Bronchial epithelial cell (primary cell): Measurements from ENCODE around the gene WNK2. TPM values are rescaled to one million over a fixed set of nuclear protein-coding genes. Genes with fewer than 3 reads are reported as not detected.
"Not testable (repeated sequence)": the region's sequence is repeated elsewhere in the genome, so short reads cannot be mapped to it uniquely, and the experiment has no call there.

Source experiments
- DNase-seq: peaks from one replicate; pipeline ENCODE4 v3.0.0-alpha.2; 2010; ENCODE audit warnings: low read depth
- FAIRE-seq: peaks from 2 replicates; lab custom pipeline; 2011; peaks lifted over from hg19 to GRCh38; lab: Jason Lieb, UNC
- H3K27me3 ChIP-seq: 2 replicates; pipeline ENCODE4 v1.5.1; 2011; ENCODE audit warnings: low read length; ENCODE audit not compliant: control insufficient read depth, insufficient read depth
- H3K36me3 ChIP-seq: 2 replicates; pipeline ENCODE4 v1.5.1; 2011; ENCODE audit warnings: low read length; ENCODE audit not compliant: control insufficient read depth, insufficient read depth
- H3K4me3 ChIP-seq: 2 replicates; pipeline ENCODE4 v1.5.1; 2011; ENCODE audit warnings: mild to moderate bottlenecking, low read depth, low read length, control low read depth
- total RNA-seq: library from RNA; depleted of rRNA; stranded (reverse); fragments of >200 nt; gene quantifications from 2 replicates; pipeline ENCODE4 v1.2.1, GENCODE V29; 2014
- TF ChIP-seq, protein P1 (sequence below): IDR thresholded peaks from 2 replicates; pipeline ENCODE4 v1.5.1; 2011; ENCODE audit warnings: mild to moderate bottlenecking, moderate library complexity, low read length, control low read depth, inconsistent platforms; ENCODE audit not compliant: insufficient read depth, severe bottlenecking

Gene WNK2
- total RNA-seq, 1 donor from 2014 or later = under 0.01 TPM

DNA sequence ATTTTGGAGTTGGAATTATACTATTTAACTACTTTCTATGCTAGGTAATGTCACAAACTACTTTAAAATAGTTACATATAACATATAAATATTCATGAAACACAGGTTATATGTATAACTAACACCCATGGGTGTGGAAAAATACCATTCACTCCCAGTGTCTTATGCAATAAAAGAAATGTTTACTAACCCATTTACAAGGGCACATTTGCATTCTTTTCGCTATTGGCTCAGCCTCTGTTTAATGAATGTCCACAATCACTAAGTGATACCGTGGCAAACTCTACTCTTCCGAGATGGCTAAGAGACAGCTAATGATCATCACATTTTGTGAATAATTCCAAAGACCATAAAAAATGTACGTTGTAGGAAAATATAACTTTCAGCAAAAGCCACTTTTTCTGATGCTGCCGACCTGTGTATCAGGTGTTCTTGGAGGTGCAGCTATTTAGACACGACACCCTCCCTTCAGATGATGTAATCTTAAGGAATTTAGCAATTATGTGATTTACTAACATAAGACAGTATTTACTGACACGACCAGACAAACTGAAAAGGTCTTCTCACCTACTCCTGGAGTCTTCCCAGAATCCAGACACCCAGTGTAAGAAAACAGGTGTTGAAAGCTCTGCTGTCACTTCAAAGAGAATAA, 145.8 kb downstream of the WNK2 start:
- TF ChIP-seq, protein P1, sequence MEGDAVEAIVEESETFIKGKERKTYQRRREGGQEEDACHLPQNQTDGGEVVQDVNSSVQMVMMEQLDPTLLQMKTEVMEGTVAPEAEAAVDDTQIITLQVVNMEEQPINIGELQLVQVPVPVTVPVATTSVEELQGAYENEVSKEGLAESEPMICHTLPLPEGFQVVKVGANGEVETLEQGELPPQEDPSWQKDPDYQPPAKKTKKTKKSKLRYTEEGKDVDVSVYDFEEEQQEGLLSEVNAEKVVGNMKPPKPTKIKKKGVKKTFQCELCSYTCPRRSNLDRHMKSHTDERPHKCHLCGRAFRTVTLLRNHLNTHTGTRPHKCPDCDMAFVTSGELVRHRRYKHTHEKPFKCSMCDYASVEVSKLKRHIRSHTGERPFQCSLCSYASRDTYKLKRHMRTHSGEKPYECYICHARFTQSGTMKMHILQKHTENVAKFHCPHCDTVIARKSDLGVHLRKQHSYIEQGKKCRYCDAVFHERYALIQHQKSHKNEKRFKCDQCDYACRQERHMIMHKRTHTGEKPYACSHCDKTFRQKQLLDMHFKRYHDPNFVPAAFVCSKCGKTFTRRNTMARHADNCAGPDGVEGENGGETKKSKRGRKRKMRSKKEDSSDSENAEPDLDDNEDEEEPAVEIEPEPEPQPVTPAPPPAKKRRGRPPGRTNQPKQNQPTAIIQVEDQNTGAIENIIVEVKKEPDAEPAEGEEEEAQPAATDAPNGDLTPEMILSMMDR = no peak
- no peak overlapping the region for H3K4me3 ChIP-seq
- DNase-seq = peak; percentile 41
- no peak for FAIRE-seq
- no peaks in the 10 kb centered on the region for H3K27me3 ChIP-seq
- no peaks in the 10 kb centered on the region for H3K36me3 ChIP-seq

DNA sequence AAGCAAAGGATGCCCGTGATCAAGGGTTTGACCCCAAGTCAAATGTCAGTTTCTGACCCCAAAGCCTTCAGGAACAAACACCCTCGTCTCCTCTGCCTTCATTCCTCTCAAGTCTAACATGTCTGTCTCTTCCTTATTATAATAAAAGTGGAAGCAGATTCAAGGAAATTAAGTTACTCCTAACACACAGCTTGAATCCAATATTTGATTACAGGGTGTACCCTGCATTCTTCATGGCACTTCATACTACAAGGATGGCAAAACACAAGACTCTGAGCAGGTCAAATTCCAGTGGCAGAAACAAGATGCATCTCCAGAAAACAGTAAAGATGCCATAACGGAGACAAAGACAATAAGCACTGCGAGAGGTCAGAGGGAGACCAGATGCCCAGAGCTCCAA, 148.4 kb downstream of the WNK2 start:
- Histone ChIP-seq H3K27me3 (no peaks in the 10 kb centered on the region), H3K36me3 (no peaks in the 10 kb centered on the region), H3K4me3 (no peak overlapping the region)
- DNase-seq (no peak), FAIRE-seq (no peak)
- TF ChIP-seq, protein P1 = no peak

DNA sequence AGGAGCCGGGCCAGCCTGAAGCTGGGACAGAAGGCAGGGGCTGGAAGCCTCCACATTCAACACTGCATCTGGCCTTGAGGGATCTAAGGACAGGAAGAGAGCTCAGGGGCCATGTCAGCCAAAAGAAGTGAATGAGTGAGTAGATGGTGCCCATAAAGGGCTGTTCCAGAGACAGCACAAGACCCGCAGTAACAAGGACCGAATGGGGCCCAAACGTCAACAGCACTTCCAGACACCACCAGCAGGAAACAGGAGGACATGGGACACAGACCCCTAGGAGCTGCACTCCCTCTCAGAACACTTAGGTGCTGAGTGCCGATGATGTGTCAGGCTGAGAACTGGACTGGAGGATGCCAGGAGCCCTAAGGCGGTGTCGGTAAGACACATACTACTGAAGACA, 152.8 kb downstream of the WNK2 start:
- TF ChIP-seq, protein P1 = no peak
- no peaks in the 10 kb centered on the region for H3K27me3 ChIP-seq
- no peak for FAIRE-seq

DNA sequence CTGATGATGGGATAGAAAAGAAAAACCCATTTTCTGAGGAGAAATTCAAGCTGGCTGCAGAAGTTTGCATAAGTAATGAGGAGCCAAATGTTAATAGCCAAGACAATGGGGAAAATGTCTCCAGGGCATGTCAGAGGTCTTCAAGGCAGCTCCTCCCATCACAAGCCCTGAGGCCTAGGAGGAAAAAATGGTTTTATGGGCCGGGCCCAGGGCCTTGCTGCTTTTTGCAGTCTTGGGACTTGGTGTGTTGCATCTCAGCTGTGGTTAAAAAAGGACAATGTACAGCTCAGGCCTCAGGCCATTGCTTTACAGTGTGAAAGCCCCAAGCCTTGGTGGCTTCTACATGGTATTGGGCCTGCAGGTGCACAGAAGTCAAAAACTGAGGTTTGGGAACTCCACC, 154.3 kb downstream of the WNK2 start:
- not testable (repeated sequence) for DNase-seq, H3K27me3 ChIP-seq, H3K4me3 ChIP-seq, FAIRE-seq, H3K36me3 ChIP-seq

More for the DNA sequence above, 152.8 kb downstream of the WNK2 start:
- no peak overlapping the region for H3K4me3 ChIP-seq
- no peak for DNase-seq
- no peaks in the 10 kb centered on the region for H3K36me3 ChIP-seq

DNA sequence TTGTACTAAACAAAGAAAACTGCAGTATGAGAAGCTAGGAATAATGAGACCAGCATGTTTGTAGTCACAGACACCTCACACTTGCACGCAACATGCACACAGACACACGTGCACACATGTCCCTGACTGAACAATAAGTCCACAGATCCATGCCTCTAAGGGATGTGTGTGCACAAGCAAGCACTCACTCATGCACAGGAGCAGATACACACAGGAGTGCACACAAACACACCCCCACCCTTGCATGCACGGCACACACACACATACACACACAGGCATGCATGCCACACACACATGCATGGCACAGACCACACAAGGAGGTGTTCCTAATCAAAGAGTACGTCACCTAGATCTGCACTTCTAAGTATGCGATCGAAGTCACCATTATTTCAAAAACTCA, 156.2 kb downstream of the WNK2 start:
- no peaks in the 10 kb centered on the region for H3K36me3 ChIP-seq
- no peak for FAIRE-seq
- H3K4me3 ChIP-seq = no peak overlapping the region
- H3K27me3 ChIP-seq = peaks cover 2% of the 10 kb centered on the region
- TF ChIP-seq, protein P1 = no peak
- no peak for DNase-seq

DNA sequence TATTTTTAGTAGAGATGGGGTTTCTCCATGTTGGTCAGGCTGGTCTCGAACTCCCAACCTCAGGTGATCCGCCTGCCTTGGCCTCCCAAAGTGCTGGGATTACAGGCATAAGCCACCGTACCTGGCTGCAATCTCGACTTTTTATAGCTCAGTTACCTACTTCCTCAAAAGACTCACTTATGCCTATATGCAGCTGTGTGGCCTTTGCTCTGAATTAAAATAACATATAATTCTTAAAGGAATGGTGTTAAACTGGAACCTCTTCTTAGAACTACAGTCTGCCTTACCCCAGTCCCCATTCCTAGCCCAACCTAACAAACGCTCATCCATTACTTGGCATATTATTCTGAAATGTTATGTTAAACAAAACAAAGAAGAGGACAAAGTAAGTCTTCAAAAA, 157.9 kb downstream of the WNK2 start:
- not testable (repeated sequence) for DNase-seq, FAIRE-seq, H3K4me3 ChIP-seq, H3K36me3 ChIP-seq
- H3K27me3 ChIP-seq = peaks cover 13% of the 10 kb centered on the region

DNA sequence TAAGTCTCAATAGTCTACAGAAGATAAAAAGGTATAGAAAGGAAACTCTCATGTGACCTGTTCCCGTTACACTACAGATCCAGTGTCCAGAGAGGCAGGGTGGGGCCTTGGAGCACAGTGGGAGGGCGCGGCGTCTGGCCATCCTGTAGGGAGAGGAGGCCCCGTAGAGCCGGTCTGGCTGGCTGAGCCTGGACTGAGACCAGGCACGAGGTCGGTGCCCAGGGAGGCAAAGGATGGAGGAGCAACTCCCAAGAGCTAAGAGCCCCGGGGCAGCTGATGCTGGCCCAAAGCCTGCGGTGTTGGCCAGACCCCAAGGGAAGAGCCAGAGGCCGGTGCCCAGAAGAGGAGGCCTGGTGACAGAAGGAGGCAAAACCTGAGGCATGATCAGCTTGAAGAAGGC, 158.5 kb downstream of the WNK2 start:
- FAIRE-seq, H3K4me3 ChIP-seq, DNase-seq, H3K36me3 ChIP-seq: not testable (repeated sequence)
- H3K27me3 ChIP-seq = peaks cover 13% of the 10 kb centered on the region
